ENCODE measurements around the gene FMN2. TPM values are rescaled to one million over a fixed set of nuclear protein-coding genes. Genes with fewer than 3 reads are reported as not detected.
"Not testable (repeated sequence)": the region's sequence is repeated elsewhere in the genome, so short reads cannot be mapped to it uniquely, and the experiment has no call there.

Gene FMN2
- total RNA-seq, 1 experiment from 2014 or later: 5.3 TPM

- intact Hi-C loops (cut with micrococcal nuclease): no loop called here
- ChIA-PET POLR2A (no interaction called here), CTCF (interaction anchor here (0.6 to 1.6 kb wide), 4 partner anchors 10 to 163 kb away, joined by 3 to 10 read pairs (median 3); no protein-coding TSS in a partner anchor)
- no peaks in the 10 kb centered on the region for H3K9me3 Mint-ChIP-seq (ENCODE audit: unreplicated experiment)
- H3K4me1 Mint-ChIP-seq (ENCODE audit: insufficient read depth, unreplicated experiment): peaks cover 14% of the 10 kb centered on the region
- H3K4me3 Mint-ChIP-seq (ENCODE audit: unreplicated experiment): no peak overlapping the region
- no peak for DNase-seq (ENCODE audit: unreplicated experiment)
- H3K36me3 Mint-ChIP-seq (ENCODE audit: insufficient read depth, unreplicated experiment): no peaks in the 10 kb centered on the region
- no peaks in the 10 kb centered on the region for H3K27me3 Mint-ChIP-seq (ENCODE audit: insufficient read depth, unreplicated experiment)
- no TSS peak for BruUV-seq (replicated peaks)
- no peak overlapping the region for H3K27ac Mint-ChIP-seq (ENCODE audit: low read depth, unreplicated experiment)
- no peak for TF ChIP-seq CTCF (IDR thresholded peaks at IDR 0.05; ENCODE audit: unreplicated experiment)
These were observed 317.9 kb downstream of the FMN2 start for GRCh38 chr1:240409615-240410014.

- DNase-seq (ENCODE audit: unreplicated experiment): peak; percentile 32
- TF ChIP-seq CTCF (IDR thresholded peaks at IDR 0.05; ENCODE audit: unreplicated experiment): no peak
- intact Hi-C loops (cut with micrococcal nuclease): loop anchor here (1.0 kb wide), 1 partner anchor 27 kb away; no protein-coding TSS in a partner anchor
- H3K27me3 Mint-ChIP-seq (ENCODE audit: insufficient read depth, unreplicated experiment): no peaks in the 10 kb centered on the region
- no TSS peak for BruUV-seq (replicated peaks)
- peaks cover 38% of the 10 kb centered on the region for H3K4me1 Mint-ChIP-seq (ENCODE audit: insufficient read depth, unreplicated experiment)
- H3K27ac Mint-ChIP-seq (ENCODE audit: low read depth, unreplicated experiment): peak overlapping the region; percentile 72
- H3K4me3 Mint-ChIP-seq (ENCODE audit: unreplicated experiment): no peak overlapping the region
- CTCF ChIA-PET: interaction anchor here (0.6 to 2.0 kb wide), 5 partner anchors 14 to 279 kb away, joined by 3 to 6 read pairs (median 4); no protein-coding TSS in a partner anchor
- no peaks in the 10 kb centered on the region for H3K36me3 Mint-ChIP-seq (ENCODE audit: insufficient read depth, unreplicated experiment)
- POLR2A ChIA-PET: interaction anchor here (0.6 to 3.9 kb wide), 9 partner anchors 12 to 696 kb away, joined by 3 to 23 read pairs (median 8); no protein-coding TSS in a partner anchor
- no peaks in the 10 kb centered on the region for H3K9me3 Mint-ChIP-seq (ENCODE audit: unreplicated experiment)
These were observed 322.0 kb downstream of the FMN2 start for GRCh38 chr1:240413732-240414131.

- H3K27ac Mint-ChIP-seq (ENCODE audit: low read depth, unreplicated experiment): peak overlapping the region; percentile 72
These were observed 322.6 kb downstream of the FMN2 start for GRCh38 chr1:240414237-240414636.

GRCh38 chr1:240415011-240415410 lies 323.3 kb downstream of the FMN2 start:
- H3K4me3 Mint-ChIP-seq (ENCODE audit: unreplicated experiment); DNase-seq (ENCODE audit: unreplicated experiment); H3K27ac Mint-ChIP-seq (ENCODE audit: low read depth, unreplicated experiment); intact Hi-C loops (cut with micrococcal nuclease); BruUV-seq (replicated peaks); H3K36me3 Mint-ChIP-seq (ENCODE audit: insufficient read depth, unreplicated experiment); H3K27me3 Mint-ChIP-seq (ENCODE audit: insufficient read depth, unreplicated experiment); H3K9me3 Mint-ChIP-seq (ENCODE audit: unreplicated experiment): not testable (repeated sequence)
- H3K4me1 Mint-ChIP-seq (ENCODE audit: insufficient read depth, unreplicated experiment): peaks cover 38% of the 10 kb centered on the region
- ChIA-PET CTCF (interaction anchor here (1.1 to 2.0 kb wide), 4 partner anchors 12 to 226 kb away, joined by 3 to 6 read pairs (median 5); no protein-coding TSS in a partner anchor), POLR2A (interaction anchor here (1.1 to 3.9 kb wide), 7 partner anchors 13 to 29 kb away, joined by 3 to 23 read pairs (median 8); no protein-coding TSS in a partner anchor)

More at GRCh38 chr1:240414237-240414636, 322.6 kb downstream of the FMN2 start:
- intact Hi-C loops (cut with micrococcal nuclease): loop anchor here (1.0 kb wide), 1 partner anchor 28 kb away; no protein-coding TSS in a partner anchor
- no peak for TF ChIP-seq CTCF (IDR thresholded peaks at IDR 0.05; ENCODE audit: unreplicated experiment)
- Mint-ChIP-seq H3K27me3 (ENCODE audit: insufficient read depth, unreplicated experiment) (no peaks in the 10 kb centered on the region), H3K9me3 (ENCODE audit: unreplicated experiment) (no peaks in the 10 kb centered on the region), H3K4me3 (ENCODE audit: unreplicated experiment) (no peak overlapping the region), H3K36me3 (ENCODE audit: insufficient read depth, unreplicated experiment) (no peaks in the 10 kb centered on the region), H3K4me1 (ENCODE audit: insufficient read depth, unreplicated experiment) (peaks cover 38% of the 10 kb centered on the region)
- CTCF ChIA-PET: interaction anchor here (0.7 to 2.0 kb wide), 4 partner anchors 15 to 278 kb away, joined by 3 to 6 read pairs (median 4); no protein-coding TSS in a partner anchor
- POLR2A ChIA-PET: interaction anchor here (0.6 to 3.9 kb wide), 9 partner anchors 12 to 696 kb away, joined by 3 to 23 read pairs (median 8); no protein-coding TSS in a partner anchor
- BruUV-seq (replicated peaks): no TSS peak
- peak; percentile 79 for DNase-seq (ENCODE audit: unreplicated experiment)
